Parathyroid adenoma (tissue), 2 donors: ENCODE data around the gene LCOR.

Source experiments
- H2AFZ ChIP-seq: fragments of 300-600 bp; sonication (generic); one replicate; pipeline ENCODE4 v1.7.0; 2017; ENCODE audit warnings: antibody characterized with exemption, mild to moderate bottlenecking
- H3K27ac ChIP-seq: fragments of 300-600 bp; sonication (generic); one replicate; pipeline ENCODE4 v1.7.0; 2017
- H3K27me3 ChIP-seq: fragments of 300-600 bp; sonication (generic); one replicate; pipeline ENCODE4 v1.7.0; 2017; ENCODE audit warnings: low read length; ENCODE audit not compliant: control insufficient read depth, insufficient read depth
- H3K36me3 ChIP-seq: fragments of 300-600 bp; sonication (generic); one replicate; pipeline ENCODE4 v1.7.0; 2017; ENCODE audit warnings: low read length; ENCODE audit not compliant: control insufficient read depth, insufficient read depth
- H3K4me1 ChIP-seq: fragments of 300-600 bp; sonication (generic); one replicate; pipeline ENCODE4 v1.7.0; 2017; ENCODE audit warnings: control low read depth
- H3K4me2 ChIP-seq: fragments of 300-600 bp; sonication (generic); one replicate; pipeline ENCODE4 v1.7.0; 2017; ENCODE audit warnings: low read length
- H3K4me3 ChIP-seq: fragments of 300-600 bp; sonication (generic); one replicate; pipeline ENCODE4 v1.7.0; 2017; ENCODE audit warnings: low read depth, low read length
- H3K79me2 ChIP-seq: fragments of 300-600 bp; sonication (generic); one replicate; pipeline ENCODE4 v1.7.0; 2017; ENCODE audit warnings: control low read depth
- H3K9ac ChIP-seq: fragments of 300-600 bp; sonication (generic); one replicate; pipeline ENCODE4 v1.7.0; 2017; ENCODE audit warnings: mild to moderate bottlenecking
- H3K9me3 ChIP-seq: fragments of 300-600 bp; sonication (generic); one replicate; pipeline ENCODE4 v1.7.0; 2017; ENCODE audit warnings: low read length; ENCODE audit not compliant: control insufficient read depth
- TF ChIP-seq, protein P1 (sequence below): fragments of 300-600 bp; sonication (generic); IDR thresholded peaks from one replicate; pipeline ENCODE4 v1.7.0; 2017; ENCODE audit warnings: antibody characterized with exemption, mild to moderate bottlenecking
- donor health status: primary hyperparathyroidism.

LCOR gene

DNA sequence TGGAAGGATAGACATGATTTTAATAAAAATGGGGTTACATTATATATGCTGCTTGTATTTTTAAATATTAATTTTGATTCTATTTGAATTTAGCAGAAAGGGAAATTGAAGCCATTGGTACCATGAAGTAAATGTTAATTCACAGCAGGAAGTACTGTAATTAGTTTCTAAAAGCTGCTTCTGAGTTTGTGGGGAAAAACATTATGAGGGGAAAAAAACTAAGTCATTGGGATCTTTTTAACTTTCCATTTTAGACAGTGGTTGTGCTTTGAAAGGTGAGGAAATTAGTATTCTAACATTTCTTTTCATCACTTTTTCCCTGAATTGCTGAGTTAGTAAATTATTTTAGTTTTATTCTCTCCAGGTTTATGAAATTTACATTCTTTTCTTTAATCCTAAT is 41.0 kb downstream of the LCOR start:
- no peak overlapping the region for H3K9ac ChIP-seq
- TF ChIP-seq, protein P1, sequence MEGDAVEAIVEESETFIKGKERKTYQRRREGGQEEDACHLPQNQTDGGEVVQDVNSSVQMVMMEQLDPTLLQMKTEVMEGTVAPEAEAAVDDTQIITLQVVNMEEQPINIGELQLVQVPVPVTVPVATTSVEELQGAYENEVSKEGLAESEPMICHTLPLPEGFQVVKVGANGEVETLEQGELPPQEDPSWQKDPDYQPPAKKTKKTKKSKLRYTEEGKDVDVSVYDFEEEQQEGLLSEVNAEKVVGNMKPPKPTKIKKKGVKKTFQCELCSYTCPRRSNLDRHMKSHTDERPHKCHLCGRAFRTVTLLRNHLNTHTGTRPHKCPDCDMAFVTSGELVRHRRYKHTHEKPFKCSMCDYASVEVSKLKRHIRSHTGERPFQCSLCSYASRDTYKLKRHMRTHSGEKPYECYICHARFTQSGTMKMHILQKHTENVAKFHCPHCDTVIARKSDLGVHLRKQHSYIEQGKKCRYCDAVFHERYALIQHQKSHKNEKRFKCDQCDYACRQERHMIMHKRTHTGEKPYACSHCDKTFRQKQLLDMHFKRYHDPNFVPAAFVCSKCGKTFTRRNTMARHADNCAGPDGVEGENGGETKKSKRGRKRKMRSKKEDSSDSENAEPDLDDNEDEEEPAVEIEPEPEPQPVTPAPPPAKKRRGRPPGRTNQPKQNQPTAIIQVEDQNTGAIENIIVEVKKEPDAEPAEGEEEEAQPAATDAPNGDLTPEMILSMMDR = no peak
- no peaks in the 10 kb centered on the region for H3K36me3 ChIP-seq
- peaks cover 63% of the 10 kb centered on the region for H3K79me2 ChIP-seq
- no peaks in the 10 kb centered on the region for H3K9me3 ChIP-seq
- no peak overlapping the region for H3K4me3 ChIP-seq
- no peak overlapping the region for H3K4me2 ChIP-seq
- H3K27ac ChIP-seq = no peak overlapping the region
- H3K27me3 ChIP-seq = no peaks in the 10 kb centered on the region
- no peaks in the 10 kb centered on the region for H3K4me1 ChIP-seq
- no peak overlapping the region for H2AFZ ChIP-seq

DNA sequence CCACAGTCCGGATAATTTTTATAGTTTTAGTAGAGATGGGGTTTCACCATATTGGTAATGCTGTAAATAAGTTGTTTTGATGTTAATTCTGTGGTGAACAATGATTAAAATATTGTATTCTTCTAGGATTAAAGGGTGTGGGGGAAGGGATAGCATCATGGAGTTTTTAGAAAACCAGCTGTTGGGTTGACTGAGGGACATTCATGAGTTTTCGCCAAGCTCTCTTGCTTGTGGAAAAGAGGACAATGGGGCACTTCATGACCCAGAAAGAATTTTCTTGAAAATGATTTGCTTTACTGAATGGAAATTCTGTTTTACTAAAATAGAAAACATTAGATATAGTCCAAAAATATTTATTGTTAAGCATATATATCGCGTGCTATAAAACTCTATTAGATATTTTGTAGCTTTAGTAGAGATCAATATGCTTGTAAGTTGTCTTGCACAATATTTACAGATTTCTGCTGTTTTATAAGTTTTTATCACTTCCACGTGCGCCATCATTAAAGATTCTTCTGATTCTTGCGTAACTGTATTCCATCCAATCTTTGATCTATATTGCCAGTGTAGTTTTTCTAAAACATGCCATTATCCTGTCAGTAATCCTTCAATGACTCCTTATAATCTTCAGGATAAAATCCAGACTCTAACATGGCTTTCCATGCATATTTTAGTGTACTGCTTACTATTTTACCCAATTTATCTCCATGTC is 41.8 kb downstream of the LCOR start:
- Histone ChIP-seq H2AFZ (no peak overlapping the region), H3K27me3 (no peaks in the 10 kb centered on the region), H3K4me3 (no peak overlapping the region), H3K27ac (no peak overlapping the region), H3K9ac (no peak overlapping the region), H3K4me1 (no peaks in the 10 kb centered on the region), H3K36me3 (no peaks in the 10 kb centered on the region), H3K79me2 (peaks cover 60% of the 10 kb centered on the region), H3K9me3 (no peaks in the 10 kb centered on the region), H3K4me2 (no peak overlapping the region)
- TF ChIP-seq, protein P1 = no peak

- no peak overlapping the region for H3K4me2 ChIP-seq
- TF ChIP-seq, protein P1 = no peak
- H3K9me3 ChIP-seq = no peaks in the 10 kb centered on the region
- H3K27me3 ChIP-seq = no peaks in the 10 kb centered on the region
- no peaks in the 10 kb centered on the region for H3K36me3 ChIP-seq
- H2AFZ ChIP-seq = no peak overlapping the region
- H3K9ac ChIP-seq = no peak overlapping the region
- no peak overlapping the region for H3K4me3 ChIP-seq
- no peaks in the 10 kb centered on the region for H3K4me1 ChIP-seq
- H3K27ac ChIP-seq = no peak overlapping the region
- H3K79me2 ChIP-seq = peaks cover 40% of the 10 kb centered on the region
These were observed 46.0 kb downstream of the LCOR start for GRCh38 chr10:96878057-96878456.

- Histone ChIP-seq H3K9me3 (no peaks in the 10 kb centered on the region), H3K4me2 (no peak overlapping the region), H3K27me3 (no peaks in the 10 kb centered on the region), H3K79me2 (peaks cover 20% of the 10 kb centered on the region), H3K4me1 (no peaks in the 10 kb centered on the region), H3K9ac (no peak overlapping the region), H3K4me3 (no peak overlapping the region), H2AFZ (no peak overlapping the region), H3K36me3 (no peaks in the 10 kb centered on the region), H3K27ac (no peak overlapping the region)
- TF ChIP-seq, protein P1 = no peak
These were observed 48.5 kb downstream of the LCOR start for GRCh38 chr10:96880575-96880974.
